Stimulated activated naive CD4-positive, alpha-beta T cell (primary cell): ENCODE results near the gene BANP.
"Not testable (repeated sequence)": the region's sequence is repeated elsewhere in the genome, so short reads cannot be mapped to it uniquely, and the experiment has no call there.

Experiments
- DNase-seq, 6 experiments: peaks; one replicate each; lab custom pipeline; 2025; lab: John Stamatoyannopoulos, UW

The BANP gene

GRCh38 chr16:88067530-88068411 is 116.5 kb downstream of the BANP start:
- DNase-seq, result no peak

DNA sequence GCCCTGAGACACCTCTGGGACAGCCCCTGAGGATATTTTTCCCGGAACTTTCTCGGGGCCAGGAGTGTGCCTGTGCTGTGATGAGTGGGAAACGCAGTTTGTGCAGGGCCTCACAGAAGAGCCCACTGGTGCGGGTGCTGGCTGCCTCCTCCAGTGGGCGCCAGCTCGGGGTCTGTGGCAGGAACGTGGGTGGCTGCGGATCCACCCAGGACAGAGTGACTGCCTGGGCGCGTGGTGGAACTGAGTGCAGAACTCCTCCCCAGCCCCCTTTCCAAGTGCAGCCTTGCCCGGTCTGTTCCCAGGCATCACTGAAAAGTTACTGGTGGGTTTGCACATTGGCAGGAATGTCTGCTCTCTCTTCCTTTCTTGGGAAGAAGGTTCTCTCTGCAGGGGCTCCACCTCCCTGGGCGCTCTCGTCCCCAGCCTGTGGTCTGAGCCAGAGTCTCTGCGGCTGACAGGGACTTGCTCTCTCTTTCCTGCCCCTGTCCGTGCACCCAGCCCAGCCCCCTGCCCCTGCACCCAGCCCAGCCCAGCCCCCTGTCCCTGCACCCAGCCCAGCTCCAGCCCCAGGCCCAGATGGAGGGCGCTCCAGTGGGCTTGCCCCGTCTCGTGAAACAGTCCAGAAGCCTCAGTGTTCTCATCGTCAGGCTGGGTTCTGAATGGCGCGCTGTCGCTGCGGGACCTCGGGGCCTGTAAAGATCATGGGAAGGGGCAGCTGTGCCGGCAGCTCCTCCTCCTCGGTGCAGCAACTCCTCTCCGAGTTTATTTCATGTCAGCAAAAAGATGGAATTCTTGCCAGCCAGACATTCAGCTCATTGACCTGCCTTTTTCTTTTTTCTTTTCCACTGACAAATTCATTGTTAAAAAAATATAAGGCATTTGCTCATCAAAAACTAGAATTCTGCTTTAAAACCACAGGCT is 117.5 kb downstream of the BANP start:
- no peak for DNase-seq

DNA sequence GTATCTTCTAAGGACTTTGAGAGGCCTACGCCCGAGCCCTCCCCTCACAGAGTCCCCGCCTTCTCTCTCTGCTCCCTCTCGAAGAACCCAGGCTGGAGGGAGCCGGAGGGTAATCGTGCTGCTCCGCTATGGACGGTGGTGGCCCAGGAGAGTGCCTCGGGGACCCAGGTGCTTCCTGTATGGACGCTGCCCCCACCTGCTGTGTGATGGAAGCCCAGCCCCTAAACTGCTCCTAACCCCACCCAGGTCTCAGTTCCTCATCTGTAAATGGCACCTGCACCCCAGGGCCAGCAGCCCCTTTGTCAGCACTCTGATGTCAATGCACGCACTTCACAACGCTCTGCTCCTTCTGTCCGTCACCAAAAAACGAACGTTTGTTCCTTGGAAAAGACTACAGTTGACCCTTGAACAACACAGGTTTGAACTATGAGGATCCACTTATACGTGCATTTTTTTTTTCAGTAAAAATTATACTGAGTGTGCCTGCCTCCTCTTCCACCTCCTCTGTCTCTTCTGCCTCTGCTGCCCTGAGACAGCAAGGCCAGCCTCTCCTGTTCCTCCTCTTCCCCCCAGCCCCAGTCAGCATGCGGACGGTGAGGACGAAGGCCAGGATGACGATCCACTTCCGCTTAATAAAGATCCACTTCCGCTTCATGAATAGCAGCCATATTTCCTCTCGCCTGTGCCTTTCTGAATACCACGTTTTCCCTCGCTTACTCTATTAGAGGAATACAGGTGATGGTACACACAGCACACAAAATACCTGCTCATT is 118.3 kb downstream of the BANP start:
- no peak for DNase-seq

DNA sequence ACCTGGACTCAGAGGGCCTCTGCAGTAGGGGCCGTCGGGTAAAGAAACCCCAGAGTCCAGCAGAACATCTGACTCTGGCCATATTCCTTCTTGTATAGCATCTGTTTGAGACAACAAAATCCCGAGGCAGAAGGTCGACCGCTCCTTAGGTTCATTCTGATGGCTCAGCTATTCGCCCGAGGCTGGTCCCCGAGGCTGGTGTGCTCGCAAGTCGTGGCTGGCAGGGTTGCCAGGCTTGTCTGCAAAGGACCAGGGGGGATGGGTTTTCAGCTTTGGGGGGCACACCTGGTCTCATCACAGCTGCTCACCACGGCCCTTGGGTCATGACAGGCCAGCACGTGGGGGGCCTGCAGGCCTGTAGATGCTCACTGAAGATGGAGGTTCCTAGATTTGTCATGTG is 119.1 kb downstream of the BANP start:
- no peak for DNase-seq

GRCh38 chr16:88070989-88071625 is 119.9 kb downstream of the BANP start:
- no peak for DNase-seq

DNA sequence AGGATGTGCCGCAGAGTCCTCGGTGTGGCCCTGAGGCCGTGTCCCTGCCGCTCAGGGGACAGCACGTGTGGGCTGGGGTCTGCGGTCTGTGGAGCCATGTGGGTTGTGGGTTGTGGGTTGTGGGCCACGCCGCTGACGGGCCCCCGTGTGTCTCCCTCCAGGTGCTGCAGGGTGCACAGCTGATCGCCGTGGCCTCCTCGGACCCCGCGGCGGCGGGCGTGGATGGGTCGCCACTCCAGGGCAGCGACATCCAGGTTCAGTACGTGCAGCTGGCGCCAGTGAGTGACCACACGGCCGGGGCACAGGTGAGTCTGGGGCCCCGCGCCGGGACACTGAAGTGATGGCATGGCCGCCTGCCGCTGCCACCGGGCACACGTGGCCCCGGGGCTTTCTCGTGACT is 120.7 kb downstream of the BANP start:
- DNase-seq, result no peak

DNA sequence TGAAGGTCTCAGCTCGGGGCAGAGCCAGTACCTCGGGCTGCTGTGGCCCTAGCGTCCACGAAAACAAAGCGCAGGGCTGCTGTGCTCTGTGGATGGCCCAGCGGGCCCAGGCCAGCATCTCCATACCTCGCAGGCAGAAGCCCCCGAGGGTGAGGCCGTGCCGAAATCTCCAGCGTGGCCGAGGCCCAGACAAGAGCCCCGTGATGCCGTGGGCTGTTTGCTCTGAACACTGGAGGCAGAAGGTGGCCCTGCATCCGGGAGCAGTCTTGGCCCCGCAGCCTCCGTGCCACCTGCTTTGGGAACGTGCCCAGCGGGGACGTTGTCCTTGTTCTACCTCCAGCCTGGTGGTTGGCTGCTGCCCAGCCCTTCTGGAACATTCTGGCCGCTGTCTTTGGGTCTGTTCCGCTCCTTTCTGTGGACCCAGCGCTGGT is 121.4 kb downstream of the BANP start:
- no peak for DNase-seq

DNA sequence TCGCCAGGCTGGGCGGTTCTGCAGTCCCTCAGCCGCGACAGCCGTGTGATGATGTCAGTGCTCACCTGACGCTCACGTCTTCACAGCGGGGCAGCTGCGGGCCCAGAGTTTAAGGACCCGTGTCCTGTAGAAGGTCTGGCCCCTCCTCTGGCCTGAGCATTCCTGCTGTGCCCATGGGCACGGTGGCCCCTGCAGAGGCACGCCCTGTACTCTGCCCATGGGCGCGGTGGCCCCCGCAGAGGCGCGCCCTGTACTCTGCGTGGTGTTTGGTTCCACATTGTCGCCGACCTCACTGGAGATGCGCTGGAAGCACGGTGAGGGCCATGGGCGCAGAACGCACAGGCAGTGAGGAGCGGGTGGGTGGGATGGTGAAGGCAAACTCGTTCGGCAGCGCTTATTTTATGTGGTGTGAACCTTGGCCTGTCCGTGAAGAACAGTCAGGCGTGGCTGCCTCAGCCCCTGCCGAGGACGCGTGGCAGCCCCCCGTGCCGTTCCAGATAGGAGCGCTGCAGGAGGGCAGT is 122.0 kb downstream of the BANP start:
- DNase-seq, result no peak

DNA sequence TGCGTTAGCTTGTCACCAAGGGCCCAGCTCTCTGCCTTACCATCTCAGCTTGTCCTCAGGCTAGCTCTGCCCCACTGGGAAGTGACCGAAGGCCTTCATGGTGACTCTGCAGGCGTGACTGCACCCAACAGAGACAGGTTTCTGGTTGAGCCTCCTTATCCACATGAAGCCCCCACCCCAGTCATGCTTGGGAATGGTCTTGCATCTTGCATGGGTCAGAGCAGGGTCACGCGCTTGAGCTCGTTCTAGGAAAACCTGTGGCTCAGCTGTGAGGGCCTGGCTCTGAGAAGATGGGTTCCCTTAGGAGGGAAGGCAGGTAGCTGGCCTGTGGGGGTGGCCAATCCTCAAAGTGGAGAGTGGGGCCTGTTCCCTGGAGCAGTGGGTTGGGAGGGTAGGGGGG is 122.8 kb downstream of the BANP start:
- DNase-seq, result no peak

DNA sequence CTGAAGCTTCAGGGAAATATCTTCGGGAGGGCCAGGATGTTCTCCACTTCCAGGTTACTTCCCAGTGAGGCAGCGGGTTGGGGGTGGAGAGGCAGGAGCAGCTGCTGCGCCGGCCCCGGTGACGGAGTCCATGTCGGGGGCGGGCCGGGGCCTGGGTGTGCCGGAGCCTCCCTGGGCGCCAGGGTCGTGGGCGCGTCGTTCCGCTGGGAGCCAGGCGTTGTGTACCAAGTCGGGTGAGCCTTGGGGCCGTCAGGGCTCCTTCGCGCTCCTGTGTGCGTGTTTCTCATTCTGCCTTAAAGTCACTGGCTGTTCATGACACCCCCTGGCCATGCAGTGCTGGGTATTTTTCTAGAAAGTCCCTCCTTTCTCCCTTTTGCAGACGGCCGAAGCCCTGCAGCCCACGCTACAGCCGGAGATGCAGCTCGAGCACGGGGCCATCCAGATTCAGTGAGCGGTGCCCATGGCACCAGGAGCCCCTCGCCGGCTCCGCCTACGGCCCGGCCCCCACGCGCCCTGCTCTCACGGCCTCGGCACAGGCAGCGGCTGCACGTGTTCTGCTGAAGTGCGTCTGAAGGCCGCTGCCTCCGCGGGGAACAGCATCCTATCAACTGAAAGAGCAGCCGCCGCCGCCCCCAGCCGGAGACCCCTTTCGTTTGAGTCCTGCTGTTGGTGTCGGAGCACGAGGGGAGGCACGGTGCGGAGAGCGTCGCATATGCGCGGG is 125.1 kb downstream of the BANP start:
- DNase-seq, result no peak

GRCh38 chr16:88076932-88077320 is 125.7 kb downstream of the BANP start:
- not testable (repeated sequence) for DNase-seq

- DNase-seq, result no peak
Observed at GRCh38 chr16:88077328-88078108, 126.3 kb downstream of the BANP start.

DNA sequence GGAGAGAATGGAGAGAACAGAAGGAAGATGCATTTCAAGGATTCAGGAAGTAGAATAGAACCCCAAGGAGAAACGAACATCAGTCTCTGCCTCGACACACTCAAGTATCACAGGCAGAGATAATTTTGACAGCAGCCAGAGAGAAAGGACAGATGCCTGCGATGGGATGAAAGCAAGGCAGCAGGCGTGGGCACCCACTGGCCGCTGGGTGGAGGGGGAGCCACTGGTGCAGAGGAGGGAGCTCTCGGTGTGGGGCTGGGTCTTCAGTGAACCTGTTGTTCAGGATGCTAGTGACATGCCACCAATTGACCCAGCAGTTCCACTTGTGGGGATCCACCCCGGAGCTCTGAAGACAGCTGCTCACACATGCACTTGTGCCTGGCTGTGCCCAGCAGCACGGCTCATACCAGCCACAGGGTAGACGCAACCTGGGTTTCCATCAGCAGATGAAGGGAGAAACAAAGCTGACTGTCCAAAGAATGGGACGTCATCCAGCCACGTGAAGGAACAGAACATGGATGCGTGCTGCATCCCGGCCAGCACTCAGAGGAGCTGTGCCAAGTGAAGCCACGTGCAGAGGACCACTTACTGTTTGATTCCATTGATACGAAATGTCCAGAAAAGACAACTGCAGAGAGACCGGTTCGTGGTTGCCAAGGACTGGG is 127.0 kb downstream of the BANP start:
- DNase-seq, result no peak

DNA sequence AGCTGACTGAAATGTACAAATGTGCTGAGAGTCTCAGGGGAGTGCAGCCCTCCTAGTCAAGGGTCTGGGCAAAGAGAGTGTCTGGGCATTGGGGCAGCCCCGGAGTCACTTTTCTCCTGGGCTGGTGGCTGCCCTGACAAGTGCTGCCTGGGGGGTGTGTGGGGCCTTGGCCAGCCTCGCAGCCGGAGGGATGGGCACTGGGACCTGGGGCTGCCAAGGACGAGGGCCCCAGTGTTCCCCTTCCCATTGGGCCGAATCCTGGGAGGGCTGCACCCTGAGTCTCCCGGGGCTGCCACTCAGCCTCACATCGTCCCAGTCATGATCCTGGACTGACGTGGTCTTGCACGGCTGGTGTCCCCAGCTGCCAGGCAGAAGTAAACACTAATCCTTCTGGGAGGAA is 132.3 kb downstream of the BANP start:
- no peak for DNase-seq

- DNase-seq, result no peak
Observed at GRCh38 chr16:88084881-88085280, 133.6 kb downstream of the BANP start.

DNA sequence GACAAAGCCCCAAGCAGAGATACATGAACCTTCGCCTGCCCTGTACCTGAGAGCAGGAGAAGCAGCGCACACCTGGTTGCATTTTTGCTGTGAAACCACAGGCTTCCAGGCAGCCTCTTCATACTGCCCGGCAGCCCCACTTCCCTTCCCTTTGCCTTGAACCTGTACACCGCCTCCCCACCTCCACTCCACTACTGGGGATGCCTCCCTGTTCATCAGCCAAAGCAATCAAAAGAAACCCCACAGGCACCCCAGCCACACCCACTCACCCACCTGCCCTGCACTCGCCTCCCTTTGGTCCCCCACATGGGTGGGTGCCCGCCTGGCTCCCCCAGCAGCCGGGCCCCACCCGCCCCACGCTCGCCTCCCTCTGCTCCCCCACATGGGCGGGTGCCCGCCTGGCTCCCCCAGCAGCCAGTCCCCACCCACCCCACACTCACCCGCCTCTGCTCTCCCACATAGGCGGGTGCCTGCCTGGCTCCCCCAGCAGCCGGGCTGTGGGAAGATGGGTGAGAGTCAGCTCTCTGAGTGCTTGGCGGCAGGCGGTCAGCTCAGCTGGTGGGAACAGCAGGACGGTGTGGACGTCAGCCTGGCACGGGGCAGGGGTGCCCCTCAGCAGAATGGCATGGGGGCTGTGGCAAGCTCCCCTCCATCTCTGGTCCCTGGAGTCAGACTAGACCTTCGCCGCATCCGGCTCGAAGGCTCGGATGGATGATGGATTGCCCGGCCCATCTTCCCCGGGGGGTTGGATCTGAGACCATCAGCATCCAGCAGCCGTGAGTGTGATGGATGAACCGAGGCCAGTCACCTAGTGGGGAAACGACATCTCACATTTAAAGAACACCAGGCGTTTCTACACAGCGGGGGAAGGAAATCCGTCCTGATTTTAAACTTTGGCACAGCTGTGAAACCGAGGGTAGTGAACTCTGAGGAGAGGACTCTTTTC is 135.6 kb downstream of the BANP start:
- DNase-seq, result no peak

DNA sequence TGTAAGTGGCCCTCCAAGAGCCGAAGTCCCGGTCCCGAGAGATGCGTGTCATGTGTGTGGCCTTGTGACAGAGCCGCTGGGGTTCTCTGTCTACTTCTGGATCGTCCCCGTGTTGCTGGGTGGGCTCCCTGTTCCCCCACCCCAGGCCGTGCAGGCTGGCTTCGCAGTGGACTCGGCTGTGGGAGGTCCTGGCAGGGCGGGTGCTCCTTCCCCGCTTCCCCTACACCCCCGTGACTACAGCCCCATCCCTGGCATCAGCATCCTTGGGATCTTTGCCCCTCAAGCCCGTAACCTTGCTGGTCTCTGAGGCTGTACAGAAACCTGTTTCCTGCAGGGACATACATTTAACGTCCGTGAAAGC is 136.3 kb downstream of the BANP start:
- DNase-seq, result no peak

GRCh38 chr16:88088161-88088581 is 136.9 kb downstream of the BANP start:
- DNase-seq, result no peak
